NCI-H345 treated with DMSO at 0.1 percent for 48 hours (cell line): ENCODE data around the gene GRIFIN.

ENCODE experiments used
- DNase-seq: peaks from one replicate; lab custom pipeline; 2025; ENCODE audit not compliant: unreplicated experiment; lab: John Stamatoyannopoulos, UW

The GRIFIN gene

DNA sequence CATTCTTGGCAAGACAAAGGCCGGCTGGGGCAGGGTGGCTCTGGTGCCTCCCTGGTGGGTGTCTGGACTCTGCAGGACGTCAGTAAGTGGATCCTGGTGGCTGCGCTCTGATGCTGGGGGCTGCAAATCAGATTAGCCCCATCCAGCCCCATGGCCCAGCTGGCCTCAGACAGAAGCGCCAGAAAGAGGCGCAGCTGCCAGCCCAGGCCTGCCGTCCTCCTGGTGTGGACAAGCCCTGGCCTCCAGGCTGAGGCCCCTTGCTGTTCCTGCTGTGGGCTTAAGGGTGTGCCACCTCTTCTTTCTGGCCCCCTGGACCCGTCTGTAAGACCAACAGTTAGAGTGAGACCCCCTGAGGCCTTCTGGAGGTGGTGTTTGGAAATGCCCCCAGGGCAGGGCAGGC, 37.5 kb upstream of the GRIFIN start:
- no peak for DNase-seq

DNA sequence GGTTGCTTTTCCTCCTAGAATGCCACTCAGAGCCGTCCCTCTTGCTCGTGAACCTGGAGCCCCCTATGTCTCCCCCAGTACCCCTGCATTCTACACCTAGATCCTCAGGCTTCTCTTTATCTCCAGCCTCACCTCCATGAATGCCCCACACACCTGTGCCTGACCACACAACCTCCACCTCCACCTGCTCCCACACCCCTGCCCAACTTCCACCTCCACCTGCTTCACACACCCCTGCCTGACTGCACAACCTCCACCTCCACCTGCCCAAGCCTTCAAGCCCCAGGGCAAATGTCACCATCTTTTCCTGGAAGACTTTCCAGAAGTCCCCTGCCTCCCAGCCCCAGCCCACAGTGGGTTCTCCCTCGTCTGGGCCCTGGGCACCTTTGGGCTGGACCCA, 36.5 kb upstream of the GRIFIN start:
- DNase-seq: no peak

DNA sequence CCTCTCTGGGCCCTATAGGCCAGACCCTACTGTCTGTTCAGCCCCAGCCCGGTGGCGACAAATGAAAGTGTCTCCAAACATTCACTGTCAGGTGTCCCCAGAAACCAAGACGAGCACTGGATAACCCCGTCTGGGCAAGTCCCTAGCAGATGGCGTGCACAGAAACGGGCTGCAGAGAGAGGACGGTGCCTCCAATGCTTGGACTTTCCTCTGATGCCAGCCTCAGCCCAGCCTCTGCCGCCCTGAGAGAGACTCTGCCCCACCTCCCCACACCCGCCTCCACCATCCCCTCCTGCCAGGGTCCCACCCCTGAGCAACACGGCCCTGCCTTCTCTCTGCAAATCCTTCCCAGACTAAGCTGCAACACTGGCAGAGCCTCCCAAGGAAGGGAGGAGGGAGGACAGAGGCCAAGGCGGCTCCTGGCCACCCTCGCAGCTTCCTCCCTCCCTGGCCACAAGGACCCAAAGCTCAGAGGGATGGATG, 36.0 kb upstream of the GRIFIN start:
- no peak for DNase-seq

DNA sequence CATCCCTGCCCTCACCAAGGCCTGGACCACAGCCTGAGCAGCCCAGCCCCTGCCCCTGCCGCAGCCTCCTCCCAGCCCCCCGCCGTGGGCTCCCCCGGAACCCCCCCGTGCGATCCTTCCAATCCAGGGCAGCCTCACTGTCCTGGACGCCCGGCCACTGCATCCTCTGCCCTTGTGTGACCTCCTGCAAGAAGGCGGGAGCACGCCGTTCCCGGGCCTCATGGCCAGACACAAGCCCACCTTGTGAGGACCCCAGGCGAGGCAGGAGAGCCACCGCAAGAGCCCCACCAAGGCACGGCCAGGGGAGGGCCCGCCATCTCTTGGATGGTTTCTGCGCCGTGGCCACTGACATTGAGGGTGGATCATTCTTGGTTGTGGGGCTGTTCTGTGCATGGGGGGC, 35.6 kb upstream of the GRIFIN start:
- no peak for DNase-seq

DNA sequence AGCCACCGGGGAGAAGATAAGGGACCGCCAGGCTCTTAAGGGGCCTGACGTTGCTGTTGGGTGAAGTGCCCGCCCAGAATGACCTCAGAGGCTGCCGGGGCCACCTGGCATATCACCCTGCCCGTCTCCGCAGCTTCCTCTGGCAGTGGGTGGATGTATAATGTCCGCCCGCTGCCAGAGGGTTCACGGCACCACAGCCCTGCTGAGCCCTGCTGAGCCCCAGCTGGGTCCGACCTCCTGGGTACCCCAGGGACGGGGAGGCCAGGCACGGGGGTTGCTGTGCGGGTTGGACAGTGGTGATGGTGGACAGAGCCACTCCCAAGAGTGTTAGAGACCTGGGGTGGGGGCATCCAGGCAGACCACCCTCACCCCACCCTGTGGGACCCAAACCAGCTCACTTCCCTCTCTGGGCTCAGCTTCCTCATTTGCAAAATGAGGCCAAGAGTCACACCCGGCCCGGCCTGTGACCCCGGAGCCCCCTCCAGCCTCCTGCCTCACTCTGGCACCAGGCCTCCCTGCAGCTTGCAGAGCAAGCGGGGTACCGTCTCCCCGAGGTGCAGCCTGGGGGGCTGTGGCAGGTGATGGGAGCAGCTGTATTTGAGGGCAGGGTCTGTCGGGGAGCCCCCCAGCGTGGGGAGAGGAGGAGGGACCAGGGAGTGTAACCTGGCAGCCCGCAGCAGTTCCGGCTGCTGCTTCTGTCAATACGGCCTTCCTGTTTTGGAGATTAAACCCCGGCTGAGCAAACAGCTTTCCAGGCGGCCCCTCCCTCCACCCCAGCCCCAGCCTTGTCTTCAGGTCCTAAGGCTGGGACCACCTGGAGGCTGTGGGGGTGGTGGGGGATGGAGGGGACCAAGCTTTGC, 34.9 kb upstream of the GRIFIN start:
- DNase-seq: peak; percentile 44

DNA sequence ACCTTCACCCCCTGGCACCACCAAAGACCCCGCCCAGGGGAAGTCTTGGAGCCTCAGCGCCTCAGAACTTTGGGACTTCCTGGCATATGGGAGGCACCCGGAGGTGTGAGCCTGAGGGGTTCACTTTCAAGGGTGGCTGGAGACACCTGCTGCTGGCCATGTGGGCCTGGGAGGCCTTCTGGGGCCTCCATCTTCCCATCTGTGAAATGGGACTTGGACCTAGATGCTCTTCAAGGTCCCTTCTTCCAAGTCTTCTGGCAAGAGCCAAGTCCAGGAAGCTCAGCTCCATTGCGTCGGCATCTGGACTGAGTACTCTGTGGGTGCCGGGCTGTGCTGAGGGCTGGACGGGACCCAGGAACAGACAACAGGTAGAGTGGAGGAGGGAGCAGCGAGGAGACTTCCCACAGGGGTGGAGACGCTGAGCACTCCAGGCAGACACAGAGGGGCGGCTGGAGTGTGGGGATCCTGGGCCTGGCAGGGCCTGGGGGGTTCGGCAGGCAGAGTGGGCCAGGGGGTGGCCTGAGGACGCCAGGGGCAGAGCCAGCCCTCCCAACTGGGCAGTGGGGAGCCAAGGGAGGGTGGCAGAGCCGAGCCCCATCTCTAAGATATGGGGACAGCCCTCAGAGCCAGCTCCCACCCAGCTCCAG, 34.1 kb upstream of the GRIFIN start:
- DNase-seq: no peak

DNA sequence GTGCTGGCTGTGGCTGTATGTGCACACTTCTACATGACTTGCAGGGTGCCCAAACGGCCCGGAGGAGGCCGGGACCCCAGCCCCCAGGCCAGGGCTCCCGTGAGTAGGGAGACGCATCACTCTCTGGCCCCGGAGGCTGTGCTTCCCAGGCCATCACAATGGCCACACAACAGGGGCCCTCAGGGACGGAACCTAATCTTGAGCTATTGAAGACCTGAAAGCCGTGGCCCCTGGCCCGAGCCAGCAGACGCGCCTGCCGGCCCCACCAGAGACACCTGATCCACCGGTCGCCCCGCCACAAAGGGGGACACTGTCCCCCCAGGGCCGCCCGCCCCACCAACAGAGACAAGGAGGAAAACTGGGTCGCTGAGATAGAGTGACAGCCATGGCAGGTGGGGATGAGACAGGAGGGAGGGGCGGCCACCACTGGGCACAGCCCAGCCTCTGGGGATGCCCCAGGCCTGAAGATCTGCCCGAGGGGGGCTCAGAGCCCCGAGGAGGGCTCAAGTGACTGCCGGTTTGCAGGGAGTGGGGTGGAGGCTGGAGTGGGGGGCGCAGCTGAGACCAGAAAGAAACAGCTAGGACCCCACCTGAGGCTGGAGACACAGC, 33.2 kb upstream of the GRIFIN start:
- no peak for DNase-seq

DNA sequence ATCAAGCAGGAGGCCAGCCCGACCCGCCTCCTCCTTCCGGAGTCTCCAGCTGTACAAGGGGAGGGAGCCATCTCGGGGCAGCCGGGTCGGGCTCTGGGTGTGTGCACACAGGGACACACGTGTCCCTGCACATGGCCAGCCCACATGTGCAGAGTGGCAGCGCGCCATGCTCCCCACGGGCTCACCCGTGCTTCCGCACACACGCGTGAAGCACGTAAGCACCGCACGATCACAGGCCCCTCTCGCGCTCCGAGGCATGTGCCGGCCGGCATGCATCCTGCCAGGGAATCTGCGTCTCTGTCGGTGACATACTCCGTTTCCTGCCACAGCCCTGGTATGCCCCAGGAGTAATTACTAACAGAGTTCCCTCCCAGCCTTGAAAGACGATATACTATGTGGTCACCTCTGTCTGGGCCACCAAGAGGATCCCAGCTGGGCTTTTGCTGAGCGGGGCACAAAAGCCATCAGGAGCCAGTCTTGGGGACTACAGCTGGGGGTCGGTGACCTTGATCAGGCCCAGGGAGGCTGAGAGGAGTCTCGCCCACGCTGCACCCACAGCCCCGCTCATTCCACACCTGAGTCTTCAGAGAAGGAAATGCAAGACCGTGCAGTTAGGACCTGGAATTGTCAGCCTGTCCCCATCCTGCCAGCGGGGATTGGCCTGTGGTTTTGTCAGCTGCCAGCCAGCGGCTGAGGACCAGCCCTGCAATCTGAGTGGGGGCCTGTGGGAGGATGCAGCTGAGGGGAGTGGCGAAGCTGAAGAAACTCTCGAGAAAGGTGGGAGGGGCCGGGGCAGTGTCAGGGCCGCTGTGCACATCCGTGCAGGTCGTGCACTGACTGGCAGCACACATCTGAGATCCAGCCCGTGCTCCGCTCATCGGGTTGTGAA, 32.4 kb upstream of the GRIFIN start:
- no peak for DNase-seq

DNA sequence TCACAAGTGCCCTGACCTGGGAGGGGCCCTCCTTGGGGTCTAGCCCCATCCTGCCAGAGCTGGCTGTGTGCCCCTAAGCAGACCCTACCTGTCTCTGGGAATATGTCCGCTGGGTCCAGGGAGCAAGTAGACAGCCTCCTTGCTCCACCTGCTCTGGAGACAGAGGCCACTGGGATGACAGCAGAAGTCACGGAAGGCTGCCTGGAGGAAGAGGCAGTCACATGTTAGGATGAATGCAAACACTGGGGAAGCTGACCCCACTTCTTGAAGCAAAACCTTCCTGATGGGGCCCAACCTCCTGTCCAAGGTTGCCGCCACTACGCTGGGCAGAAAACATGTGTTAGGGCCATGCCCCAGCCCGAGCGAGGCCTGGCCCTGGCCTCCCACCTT, 31.7 kb upstream of the GRIFIN start:
- no peak for DNase-seq

DNA sequence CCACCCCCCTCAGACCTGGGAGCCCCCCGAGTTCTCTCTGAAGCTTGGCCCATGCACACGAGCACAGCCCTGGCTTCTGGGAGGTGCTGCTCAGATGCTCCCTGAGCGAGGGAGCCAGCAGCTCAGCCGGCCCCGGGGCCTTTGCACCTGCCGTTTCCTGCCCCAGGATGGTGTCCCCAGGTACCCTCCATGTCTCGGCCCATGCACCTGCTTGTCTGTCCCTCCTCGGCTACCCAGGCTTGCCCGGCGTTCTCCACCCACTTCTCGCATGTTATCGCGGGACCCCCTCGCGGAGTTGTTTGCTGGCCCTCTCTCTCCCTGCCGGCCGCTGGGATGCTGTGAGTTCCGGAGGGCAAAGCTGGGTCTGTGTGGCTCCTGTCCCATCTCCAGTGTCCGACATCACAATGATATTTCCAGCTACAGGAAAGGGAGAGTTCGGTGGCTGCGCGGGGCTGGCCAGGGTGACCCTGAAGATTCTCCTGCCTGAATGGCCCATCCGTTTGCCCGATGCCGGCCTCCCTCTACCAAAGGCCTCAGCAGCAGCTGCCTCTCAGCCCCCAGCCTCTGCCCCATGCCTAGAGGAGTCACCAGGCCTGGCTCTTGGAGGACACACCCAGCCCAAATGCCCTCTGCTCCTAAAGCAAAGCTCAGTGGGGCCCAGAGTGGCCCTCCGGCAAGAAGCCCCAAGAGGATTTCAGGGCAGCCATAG, 31.2 kb upstream of the GRIFIN start:
- no peak for DNase-seq

DNA sequence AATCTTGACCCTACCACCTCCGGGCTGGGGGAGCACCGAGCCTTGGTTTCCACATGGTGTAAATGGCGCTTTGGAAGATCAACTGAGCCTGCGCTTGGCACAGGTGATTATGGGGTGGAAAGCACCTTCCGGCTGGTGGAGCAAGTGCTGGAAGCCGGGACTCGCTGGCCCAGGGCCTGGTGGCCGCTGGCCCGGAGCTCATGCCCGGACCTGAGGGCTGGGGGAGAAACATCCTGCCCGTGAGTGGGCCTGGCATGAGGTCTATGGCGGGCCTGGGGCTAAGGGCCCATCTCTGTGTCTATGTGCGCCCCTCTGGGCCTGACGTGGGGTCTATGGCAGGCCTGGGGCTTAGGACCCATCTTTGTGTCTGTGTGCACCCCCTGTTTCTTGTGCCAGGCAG, 29.2 kb upstream of the GRIFIN start:
- no peak for DNase-seq

DNA sequence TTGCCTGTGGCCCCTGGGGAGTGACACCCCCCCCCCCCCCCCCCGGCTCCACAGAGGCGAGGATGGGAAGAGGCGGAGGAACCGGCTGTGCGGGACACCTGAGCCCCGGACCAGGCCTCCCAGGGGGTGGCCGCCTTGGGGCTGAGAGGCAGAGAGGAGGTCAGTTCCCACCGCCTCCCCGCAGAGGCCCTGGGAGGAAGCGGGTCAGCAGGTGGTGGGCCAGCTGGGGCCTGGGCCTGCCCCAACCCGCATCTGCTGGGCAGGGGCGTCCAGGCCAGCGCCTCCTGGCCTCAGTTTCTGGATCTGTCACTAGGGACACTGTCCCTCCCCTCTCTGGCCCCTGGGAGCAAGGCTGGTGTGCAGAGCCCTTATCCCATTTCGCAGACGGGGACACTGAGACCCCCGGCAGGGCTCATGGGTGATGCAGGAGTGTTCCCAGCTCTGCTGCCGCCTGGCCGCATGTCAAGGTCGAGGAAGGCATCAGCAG, 28.7 kb upstream of the GRIFIN start:
- no peak for DNase-seq

DNA sequence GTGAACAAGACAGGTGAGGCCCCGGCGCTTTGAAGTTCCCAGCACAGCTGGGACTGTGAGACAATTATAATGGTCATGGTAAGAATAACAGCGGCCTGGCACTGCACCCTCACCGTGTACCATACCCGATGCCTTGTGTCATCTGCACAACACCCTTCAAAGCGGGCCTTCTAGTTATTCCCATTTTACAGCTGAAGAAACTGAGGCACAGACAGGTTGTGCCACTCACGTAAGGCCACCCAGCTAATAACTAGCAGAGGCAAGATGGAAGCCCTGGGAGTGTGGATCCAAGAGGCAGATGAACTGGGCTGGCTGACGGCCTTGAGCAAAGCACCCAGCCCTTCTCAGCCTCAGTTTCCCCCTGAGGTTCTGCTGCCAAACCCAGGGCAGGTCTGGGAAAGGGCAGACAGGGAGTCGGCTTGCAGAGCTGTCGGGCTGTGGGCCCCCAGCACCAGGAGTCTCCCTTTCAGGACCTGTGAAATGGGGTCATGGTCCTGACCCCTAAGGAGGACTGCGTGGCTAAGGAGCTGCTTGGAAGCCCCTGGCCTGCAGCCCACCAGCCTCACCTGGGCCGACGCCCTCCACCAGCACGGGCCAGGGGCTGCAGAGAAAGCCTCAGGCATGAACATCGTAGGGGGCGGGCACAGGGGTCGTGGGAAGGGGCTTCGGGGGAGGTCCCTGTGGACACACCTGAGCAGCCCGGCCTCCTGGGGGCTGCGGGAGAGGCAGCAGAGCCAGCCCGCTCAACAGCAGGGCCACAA, 28.1 kb upstream of the GRIFIN start:
- DNase-seq: no peak

DNA sequence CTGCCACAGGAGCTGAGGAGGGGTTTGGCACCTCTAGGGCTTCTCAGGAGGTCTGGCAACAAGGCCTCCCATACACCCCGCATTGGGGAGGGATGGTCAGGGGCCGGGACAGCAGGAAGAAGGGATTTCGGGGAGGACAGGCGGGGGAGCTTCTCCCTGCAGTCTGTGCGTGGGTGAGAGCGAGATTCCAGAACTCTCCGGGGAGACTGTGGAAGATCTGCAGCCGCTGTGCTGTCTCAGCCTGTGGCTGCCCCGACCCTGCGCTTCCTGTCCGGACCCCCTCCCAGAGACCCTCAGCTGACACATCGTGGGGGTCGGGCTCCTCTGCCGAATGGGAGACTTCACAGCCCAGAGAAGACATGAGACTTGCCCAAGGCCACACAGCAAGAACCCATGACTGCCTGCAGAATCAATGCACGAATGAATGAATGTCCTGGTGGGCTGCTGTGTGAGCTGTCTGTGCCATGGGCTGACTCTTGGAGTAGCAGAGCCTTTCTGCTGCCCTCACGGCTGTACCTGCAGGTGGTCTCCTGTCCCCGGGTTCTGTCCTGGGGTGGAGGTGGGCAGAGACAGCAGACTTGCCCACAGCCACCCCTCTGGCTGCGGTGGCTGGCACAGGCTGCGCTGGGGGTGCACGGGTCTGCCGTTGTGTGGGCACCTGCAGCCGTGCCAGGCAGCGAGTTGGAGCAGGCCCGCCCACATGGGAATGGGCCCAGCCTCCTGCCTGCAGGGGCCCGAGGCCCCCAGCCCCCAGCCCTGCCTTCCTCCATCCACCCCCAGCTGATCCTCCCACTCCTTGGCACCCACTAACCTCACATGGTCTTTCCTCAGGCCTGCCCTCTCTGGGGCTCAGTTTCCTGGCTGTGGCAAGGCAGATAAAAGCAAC, 27.1 kb upstream of the GRIFIN start:
- DNase-seq: no peak

DNA sequence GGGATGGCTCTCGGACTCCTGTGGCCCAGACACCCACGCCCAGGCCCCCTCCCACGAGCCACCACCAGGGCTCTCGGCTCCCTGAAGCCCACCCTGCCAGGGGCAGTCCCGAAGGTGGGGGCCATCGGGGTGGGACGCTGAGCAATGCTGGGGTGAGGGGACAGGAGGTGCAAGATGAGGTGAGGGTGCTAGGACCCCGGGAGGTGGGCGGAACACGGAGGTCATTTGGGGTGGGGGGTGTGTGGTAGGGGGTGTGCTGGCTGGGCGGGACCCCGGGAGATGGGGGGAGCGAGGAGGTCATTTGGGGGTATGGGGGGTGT, 26.4 kb upstream of the GRIFIN start:
- DNase-seq: no peak

DNA sequence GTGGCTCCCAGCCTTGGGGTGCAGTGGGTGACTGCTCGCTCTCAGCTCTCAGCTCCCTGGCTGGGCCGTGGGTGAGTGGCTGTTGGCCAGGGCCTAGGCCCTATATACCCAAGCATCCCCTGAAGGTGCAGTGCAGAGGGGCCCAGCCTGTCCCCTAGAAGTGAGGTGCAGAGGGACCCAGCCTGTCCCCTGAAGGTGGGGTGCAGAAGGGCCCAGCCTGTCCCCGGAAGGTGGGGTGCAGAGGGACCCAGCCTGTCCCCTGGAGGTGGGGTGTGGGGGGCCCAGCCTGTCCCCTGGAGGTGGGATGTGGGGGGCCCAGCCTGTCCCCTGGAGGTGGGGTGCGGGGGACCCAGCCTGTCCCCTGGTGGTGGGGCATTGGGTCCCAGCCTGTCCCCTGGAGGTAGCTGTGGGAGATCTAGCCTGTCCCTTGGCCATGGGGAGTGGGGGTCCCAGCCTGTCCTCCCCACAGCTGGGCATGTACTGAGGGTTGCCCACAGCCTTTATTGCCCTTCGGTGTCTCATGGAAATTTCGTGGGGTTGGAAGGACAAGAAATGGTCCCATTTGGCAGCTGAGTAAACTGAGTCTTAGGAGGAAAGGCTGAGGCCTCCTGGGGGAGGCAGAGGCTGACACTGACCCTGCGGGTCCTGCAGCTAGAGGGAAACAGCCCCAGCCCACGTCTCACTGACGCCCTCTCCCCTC, 25.9 kb upstream of the GRIFIN start:
- no peak for DNase-seq

DNA sequence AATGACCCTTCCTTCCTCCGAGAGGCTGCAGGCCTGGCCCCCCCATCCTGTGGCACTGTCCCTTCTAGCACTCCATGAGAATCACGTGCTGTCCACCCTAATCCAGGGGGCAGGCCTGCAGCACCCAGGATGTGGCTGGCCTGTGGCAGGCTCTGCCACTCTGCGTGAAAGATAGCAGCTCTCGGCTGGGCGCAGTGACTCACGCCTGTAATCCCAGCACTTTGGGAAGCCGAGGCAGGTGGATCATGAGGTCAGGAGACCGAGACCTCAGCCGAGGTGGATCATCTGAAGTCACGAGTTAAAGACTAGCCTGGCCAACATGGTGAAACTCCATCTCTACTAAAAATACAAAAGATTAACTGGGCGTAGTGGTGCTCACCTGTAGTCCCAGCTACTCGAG, 24.5 kb upstream of the GRIFIN start:
- DNase-seq: no peak

DNA sequence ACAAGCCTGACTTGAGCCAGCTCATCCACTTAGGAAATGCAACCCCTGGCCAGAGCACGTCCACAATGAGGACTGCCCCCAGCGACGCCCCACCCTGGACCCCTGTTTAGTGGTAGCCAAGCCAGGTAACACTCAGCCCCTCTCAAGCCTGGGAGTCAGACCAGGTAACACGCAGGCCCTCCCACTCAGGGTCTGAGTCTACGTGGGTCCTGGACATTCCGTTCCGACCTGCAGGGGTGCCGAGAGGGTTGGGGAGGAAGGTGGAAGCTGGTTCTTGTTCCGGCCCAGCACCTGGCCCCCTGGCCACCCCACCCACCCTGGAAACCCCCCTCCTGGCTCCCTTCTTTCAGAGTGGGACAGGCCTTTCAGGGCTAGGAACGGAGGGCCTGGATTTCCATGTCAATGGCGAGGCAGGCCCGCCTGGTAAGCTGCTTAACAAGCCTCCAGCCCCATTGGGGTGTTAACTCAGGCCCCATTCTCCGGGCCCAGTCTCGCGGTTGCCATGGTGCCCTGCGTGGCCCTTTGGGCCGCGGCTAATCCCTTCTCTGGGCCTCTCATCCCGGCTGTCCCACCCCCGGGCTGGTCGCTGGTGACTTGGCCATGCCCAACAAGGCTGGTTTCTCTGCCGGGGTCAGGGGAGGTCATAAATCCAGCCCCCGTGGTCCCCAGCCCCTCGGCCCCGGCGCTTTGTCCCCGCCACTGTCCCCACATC, 23.7 kb upstream of the GRIFIN start:
- no peak for DNase-seq
